Common myeloid progenitor, CD34-positive (primary cell): ENCODE results near the gene PNMT.

Experiments
- CTCF ChIA-PET: fragments of 350-600 bp; sonication (Branson Sonifier 250); formaldehyde crosslinking; loops from one replicate; lab custom pipeline; 2021; ENCODE audit warnings: antibody characterized with exemption; lab: Charles Lee
- POLR2A ChIA-PET: fragments of 350-600 bp; sonication (Branson Sonifier 250); formaldehyde crosslinking; loops from one replicate; lab custom pipeline; 2021; ENCODE audit warnings: antibody characterized with exemption; lab: Charles Lee
- DNase-seq, 3 donors: peaks; one replicate each; pipeline versions ENCODE4 v3.0.0 to v3.0.0-alpha.2; 2013
- H3K27ac ChIP-seq, 2 experiments: 1 replicate in 1 of 2; 2 replicates in 1 of 2; pipeline ENCODE4 v1.7.0; 2013; ENCODE audit warnings: inconsistent platforms in 2 of 2, low read length in 2 of 2, mild to moderate bottlenecking in 2 of 2, low read depth in 1 of 2, moderate library complexity in 1 of 2; ENCODE audit not compliant: severe bottlenecking in 2 of 2, insufficient read depth in 1 of 2, poor library complexity in 1 of 2
- H3K27me3 ChIP-seq, 5 experiments: replicated peaks in 2 of 5; 1 replicate in 3 of 5; 2 replicates in 2 of 5; pipeline versions ENCODE4 v1.6.1 to v1.7.0; 2013; ENCODE audit warnings: low read length in 4 of 5, mild to moderate bottlenecking in 2 of 5, moderate library complexity in 2 of 5, inconsistent platforms in 1 of 5; ENCODE audit not compliant: insufficient read depth in 5 of 5, control insufficient read depth in 4 of 5
- H3K36me3 ChIP-seq, 4 experiments: 1 replicate in 2 of 4; 2 replicates in 2 of 4; pipeline versions ENCODE4 v1.6.1 to v1.7.0; 2013; ENCODE audit warnings: low read length in 3 of 4, control low read depth in 1 of 4, mild to moderate bottlenecking in 1 of 4; ENCODE audit not compliant: control insufficient read depth in 4 of 4, insufficient read depth in 4 of 4
- H3K4me1 ChIP-seq, 4 experiments: 1 replicate in 3 of 4; 2 replicates in 1 of 4; pipeline versions ENCODE4 v1.6.1 to v1.7.1; 2013; ENCODE audit warnings: low read length in 3 of 4, mild to moderate bottlenecking in 3 of 4, control low read depth in 1 of 4, inconsistent platforms in 1 of 4, moderate library complexity in 1 of 4; ENCODE audit not compliant: control insufficient read depth in 4 of 4, insufficient read depth in 4 of 4; ENCODE audit errors: control extremely low read depth in 1 of 4
- H3K4me3 ChIP-seq, 7 experiments: 1 replicate in 4 of 7; 2 replicates in 3 of 7; pipeline versions ENCODE4 v1.5.1 to v1.7.0; 2013; ENCODE audit warnings: mild to moderate bottlenecking in 7 of 7, low read length in 6 of 7, moderate library complexity in 6 of 7, inconsistent platforms in 2 of 7, low read depth in 2 of 7, control low read depth in 1 of 7; ENCODE audit not compliant: insufficient read depth in 4 of 7, control insufficient read depth in 1 of 7; ENCODE audit errors: extremely low read depth in 1 of 7
- H3K9me3 ChIP-seq, 5 experiments: 1 replicate in 4 of 5; 2 replicates in 1 of 5; pipeline versions ENCODE4 v1.6.1 to v1.7.1; 2013; ENCODE audit warnings: low read length in 4 of 5, mild to moderate bottlenecking in 2 of 5, inconsistent platforms in 1 of 5, low read depth in 1 of 5, moderate library complexity in 1 of 5; ENCODE audit not compliant: control insufficient read depth in 4 of 5, insufficient read depth in 2 of 5; ENCODE audit errors: control extremely low read depth in 1 of 5
- whole genome bisulfite sequencing: methylation state at CpG from one replicate; pipeline ENCODE4 v1.1.5; 2013; ENCODE audit not compliant: insufficient coverage; 5-methylcytosine and 5-hydroxymethylcytosine counted together

PNMT gene

DNA sequence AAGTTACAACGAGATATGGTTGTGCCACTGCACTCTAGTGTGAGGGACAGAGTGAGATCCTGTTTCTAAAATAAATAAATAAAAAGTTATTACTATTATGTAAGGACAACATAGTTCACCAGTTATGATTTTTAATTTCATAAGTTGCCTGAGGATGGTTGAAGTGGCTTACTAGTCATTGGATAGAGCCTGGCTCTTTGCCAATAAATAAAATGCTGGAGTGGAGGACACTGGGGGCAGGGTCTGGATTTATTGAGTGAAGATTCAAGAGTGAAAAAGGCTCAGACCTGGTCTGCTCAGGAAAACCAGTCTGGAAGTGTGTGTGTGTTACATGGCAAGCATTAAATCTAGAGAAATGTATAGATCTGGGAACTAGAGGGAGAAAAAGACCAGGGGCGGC, 29.2 kb upstream of the PNMT start:
- no peaks in the 10 kb centered on the region for H3K9me3 ChIP-seq
- 100% methylated on average over 1 of the region's 2 CpGs for WGBS
- no peaks in the 10 kb centered on the region for H3K27me3 ChIP-seq
- POLR2A ChIA-PET, result no interaction called here
- DNase-seq, result no peak
- H3K36me3 ChIP-seq, result no peaks in the 10 kb centered on the region
- H3K4me3 ChIP-seq, result no peak overlapping the region
- H3K27ac ChIP-seq, result no peak overlapping the region
- CTCF ChIA-PET, result interaction anchor here (1.2 to 14.6 kb wide), 5 partner anchors 12 to 33 kb away, joined by 3 to 198 read pairs (median 4); partner anchors contain the start of gene PNMT
- H3K4me1 ChIP-seq, result peaks cover 14 to 85% (median 72%) of the 10 kb centered on the region in 4 experiments

GRCh38 chr17:39639566-39640458, 28.4 kb upstream of the PNMT start:
- CTCF ChIA-PET, result interaction anchor here (1.2 to 14.6 kb wide), 4 partner anchors 11 to 33 kb away, joined by 3 to 198 read pairs (median 40); no protein-coding TSS in a partner anchor
- H3K27ac ChIP-seq, result no peak overlapping the region
- no peaks in the 10 kb centered on the region for H3K9me3 ChIP-seq
- peak overlapping the region in 1 of 7 experiments; percentile 11 for H3K4me3 ChIP-seq
- peaks cover 14 to 82% (median 71%) of the 10 kb centered on the region in 4 experiments for H3K4me1 ChIP-seq
- no peaks in the 10 kb centered on the region for H3K27me3 ChIP-seq
- 96% methylated on average over 11 of the region's 11 CpGs for WGBS
- POLR2A ChIA-PET, result no interaction called here
- no peak for DNase-seq
- no peaks in the 10 kb centered on the region for H3K36me3 ChIP-seq

- Histone ChIP-seq H3K4me1 (peaks cover 14 to 77% (median 69%) of the 10 kb centered on the region in 4 experiments), H3K9me3 (no peaks in the 10 kb centered on the region), H3K27ac (no peak overlapping the region), H3K27me3 (no peaks in the 10 kb centered on the region), H3K36me3 (no peaks in the 10 kb centered on the region), H3K4me3 (peak overlapping the region in 1 of 7 experiments; percentile 29)
- POLR2A ChIA-PET, result no interaction called here
- 39% methylated on average over 2 of the region's 4 CpGs for WGBS
- peak in 2 of 3 donors; percentile 64 to 65 for DNase-seq
- CTCF ChIA-PET, result interaction anchor here (1.1 to 14.6 kb wide), 7 partner anchors 8 to 31 kb away, joined by 3 to 198 read pairs (median 5); partner anchors contain the start of genes PNMT and PPP1R1B
Observed at GRCh38 chr17:39640591-39641031, 27.6 kb upstream of the PNMT start.

- DNase-seq, result no peak
- ChIA-PET CTCF (interaction anchor here (0.6 to 14.6 kb wide), 7 partner anchors 9 to 32 kb away, joined by 3 to 198 read pairs (median 5); partner anchors contain the start of genes PNMT and PPP1R1B), POLR2A (interaction anchor here (0.6 to 0.7 kb wide), 2 partner anchors 8 to 178 kb away, joined by 5 to 6 read pairs; no protein-coding TSS in a partner anchor)
- 100% methylated on average over 4 of the region's 4 CpGs for WGBS
- H3K27ac ChIP-seq, result no peak overlapping the region
- peaks cover 14 to 72% (median 65%) of the 10 kb centered on the region in 4 experiments for H3K4me1 ChIP-seq
- H3K36me3 ChIP-seq, result no peaks in the 10 kb centered on the region
- no peaks in the 10 kb centered on the region for H3K27me3 ChIP-seq
- H3K4me3 ChIP-seq, result peak overlapping the region in 1 of 7 experiments; percentile 29
- no peaks in the 10 kb centered on the region for H3K9me3 ChIP-seq
Observed at GRCh38 chr17:39641097-39641496, 27.2 kb upstream of the PNMT start.

DNA sequence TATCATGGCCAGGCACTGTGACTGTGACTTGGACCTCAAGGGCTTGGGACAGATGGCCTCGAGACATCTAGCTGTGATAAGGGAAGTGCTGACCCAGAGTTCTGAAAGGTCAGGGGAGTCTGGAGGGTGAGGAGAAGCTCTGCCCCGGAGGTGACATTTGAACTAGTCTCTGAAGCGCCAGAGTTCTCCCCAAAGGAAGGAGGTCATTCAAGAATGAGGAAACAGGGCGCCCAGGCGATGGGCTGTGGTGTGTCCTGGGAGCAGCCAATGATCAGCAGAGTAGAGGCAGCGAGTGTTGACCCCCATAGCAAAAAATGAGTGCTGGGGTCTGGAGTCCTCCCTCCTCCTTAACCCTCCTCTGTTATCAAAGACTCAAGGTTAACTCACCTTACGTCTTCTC, 26.4 kb upstream of the PNMT start:
- CTCF ChIA-PET, result interaction anchor here (1.3 to 14.6 kb wide), 5 partner anchors 9 to 30 kb away, joined by 3 to 198 read pairs (median 9); partner anchors contain the start of gene PPP1R1B
- H3K4me1 ChIP-seq, result peaks cover 12 to 65% (median 59%) of the 10 kb centered on the region in 4 experiments

DNA sequence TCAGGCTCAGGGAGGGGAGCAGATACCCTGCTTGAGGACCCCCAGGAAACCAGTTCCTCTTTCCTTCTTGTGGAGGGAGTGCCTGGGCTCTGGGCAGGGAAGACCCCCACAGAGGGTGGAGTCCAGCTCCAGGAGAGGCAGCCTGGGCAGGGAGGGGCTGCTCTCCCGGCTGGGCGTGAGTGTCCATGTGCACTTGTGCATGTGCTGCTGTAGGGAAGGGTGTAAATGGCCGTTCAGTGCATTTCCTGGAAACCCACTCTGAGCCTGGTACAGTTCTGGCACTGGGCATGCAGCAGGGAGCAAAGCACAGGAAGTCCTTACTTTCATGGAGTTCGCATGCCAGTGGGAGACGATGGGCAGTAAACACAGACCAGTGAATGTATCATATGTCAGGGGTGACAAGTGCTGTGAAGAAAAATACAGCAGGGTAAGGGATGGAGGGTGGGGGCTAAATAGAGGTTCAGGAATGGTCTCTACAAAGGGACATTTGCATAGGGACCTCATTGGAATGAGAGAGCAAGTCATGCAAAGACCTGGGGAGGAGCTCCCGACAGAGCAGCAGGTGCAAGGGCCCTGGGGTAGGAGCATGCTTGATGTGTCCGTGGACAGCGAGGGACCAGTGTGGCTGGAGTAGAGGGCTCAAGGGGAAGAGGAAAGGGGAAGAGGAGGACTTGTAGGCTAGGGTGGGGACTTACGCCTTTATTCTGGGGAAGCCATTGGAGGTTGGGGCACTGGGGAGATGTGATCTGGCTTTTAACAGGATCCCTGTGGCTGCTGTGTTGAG, 25.8 kb upstream of the PNMT start:
- CTCF ChIA-PET, result interaction anchor here (1.0 to 16.4 kb wide), 5 partner anchors 3 to 21 kb away, joined by 4 to 198 read pairs (median 76); partner anchors contain the start of gene STARD3
- Histone ChIP-seq H3K4me3 (no peak overlapping the region), H3K9me3 (no peaks in the 10 kb centered on the region), H3K4me1 (peaks cover 12 to 61% (median 58%) of the 10 kb centered on the region in 4 experiments), H3K36me3 (peaks cover 0 to 4% (median 0%) of the 10 kb centered on the region in 4 experiments), H3K27ac (no peak overlapping the region), H3K27me3 (no peaks in the 10 kb centered on the region)
- no peak for DNase-seq
- POLR2A ChIA-PET, result no interaction called here
- 90% methylated on average over 9 of the region's 9 CpGs for WGBS

More for the DNA sequence above, 26.4 kb upstream of the PNMT start:
- WGBS, result 53% methylated on average over 7 of the region's 7 CpGs
- Histone ChIP-seq H3K27ac (no peak overlapping the region), H3K27me3 (no peaks in the 10 kb centered on the region), H3K4me3 (no peak overlapping the region), H3K36me3 (peaks cover 0 to 4% (median 0%) of the 10 kb centered on the region in 4 experiments), H3K9me3 (no peaks in the 10 kb centered on the region)
- DNase-seq, result no peak
- POLR2A ChIA-PET, result interaction anchor here (0.6 to 0.7 kb wide), 2 partner anchors 8 to 179 kb away, joined by 5 to 6 read pairs; no protein-coding TSS in a partner anchor
